Right lobe of liver (tissue), 4 donors: ENCODE results near the gene KLC1.

Source experiments
- CTCF ChIP-seq, 4 donors: fragments of 200-600 bp in 3 of 4; fragments of 450-650 bp in 1 of 4; IDR thresholded peaks; one replicate each; pipeline versions ENCODE4 v1.5.1 to v1.8.0; 2016 to 2022; ENCODE audit warnings: antibody characterized with exemption in 4 of 4, mild to moderate bottlenecking in 2 of 4
- POLR2A ChIP-seq: fragments of 450-650 bp; IDR thresholded peaks from one replicate; pipeline ENCODE4 v1.6.1; 2017; ENCODE audit warnings: antibody characterized with exemption, mild to moderate bottlenecking
- donor health status: DM: no; HTN: no; CAD: no.
- donor health status: DM: no; HTN: no; CAD: no.
- donor health status: DM: no; HTN: yes; CAD: no.

GRCh38 chr14:103735022-103735421 lies 106.0 kb downstream of the KLC1 start:
- TF ChIP-seq POLR2A = no peak
- TF ChIP-seq CTCF (IDR thresholded peaks at IDR 0.05) = no peak
